Nephron progenitor cell (in vitro differentiated cells): ENCODE measurements around the gene ZDHHC7.

Source experiments
- DNase-seq: peaks from one replicate; pipeline ENCODE4 v3.0.0; 2021
- H3K27ac Mint-ChIP-seq: 2 replicates; pipeline ENCODE4 v1.8.0; 2021; ENCODE audit warnings: mild to moderate bottlenecking, moderate library complexity, mixed read lengths
- H3K27me3 Mint-ChIP-seq: 2 replicates; pipeline ENCODE4 v1.8.0; 2021; ENCODE audit warnings: mild to moderate bottlenecking, low read depth, mixed read lengths; ENCODE audit not compliant: poor library complexity
- H3K36me3 Mint-ChIP-seq: 2 replicates; pipeline ENCODE4 v1.8.0; 2021; ENCODE audit warnings: low read depth, mixed read lengths
- H3K4me1 Mint-ChIP-seq: 2 replicates; pipeline ENCODE4 v1.8.0; 2021; ENCODE audit warnings: mixed read lengths
- H3K4me3 Mint-ChIP-seq: 2 replicates; pipeline ENCODE4 v1.8.0; 2021; ENCODE audit warnings: mild to moderate bottlenecking, moderate library complexity, mixed read lengths
- H3K9me3 Mint-ChIP-seq: 2 replicates; pipeline ENCODE4 v1.8.0; 2021; ENCODE audit warnings: mild to moderate bottlenecking, moderate library complexity, mixed read lengths
- TF ChIP-seq, protein P1 (sequence below): fragments of 200-600 bp; sonication (generic); IDR thresholded peaks from 2 replicates; pipeline ENCODE4 v1.5.0; 2021; ENCODE audit warnings: antibody characterized with exemption

The ZDHHC7 gene

GRCh38 chr16:84925773-84926372 is 85.5 kb downstream of the ZDHHC7 start:
- no peak overlapping the region for H3K4me3 Mint-ChIP-seq
- no peak overlapping the region for H3K27ac Mint-ChIP-seq
- H3K27me3 Mint-ChIP-seq: peaks cover 6% of the 10 kb centered on the region
- no peaks in the 10 kb centered on the region for H3K36me3 Mint-ChIP-seq
- TF ChIP-seq, protein P1, sequence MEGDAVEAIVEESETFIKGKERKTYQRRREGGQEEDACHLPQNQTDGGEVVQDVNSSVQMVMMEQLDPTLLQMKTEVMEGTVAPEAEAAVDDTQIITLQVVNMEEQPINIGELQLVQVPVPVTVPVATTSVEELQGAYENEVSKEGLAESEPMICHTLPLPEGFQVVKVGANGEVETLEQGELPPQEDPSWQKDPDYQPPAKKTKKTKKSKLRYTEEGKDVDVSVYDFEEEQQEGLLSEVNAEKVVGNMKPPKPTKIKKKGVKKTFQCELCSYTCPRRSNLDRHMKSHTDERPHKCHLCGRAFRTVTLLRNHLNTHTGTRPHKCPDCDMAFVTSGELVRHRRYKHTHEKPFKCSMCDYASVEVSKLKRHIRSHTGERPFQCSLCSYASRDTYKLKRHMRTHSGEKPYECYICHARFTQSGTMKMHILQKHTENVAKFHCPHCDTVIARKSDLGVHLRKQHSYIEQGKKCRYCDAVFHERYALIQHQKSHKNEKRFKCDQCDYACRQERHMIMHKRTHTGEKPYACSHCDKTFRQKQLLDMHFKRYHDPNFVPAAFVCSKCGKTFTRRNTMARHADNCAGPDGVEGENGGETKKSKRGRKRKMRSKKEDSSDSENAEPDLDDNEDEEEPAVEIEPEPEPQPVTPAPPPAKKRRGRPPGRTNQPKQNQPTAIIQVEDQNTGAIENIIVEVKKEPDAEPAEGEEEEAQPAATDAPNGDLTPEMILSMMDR: no peak
- H3K9me3 Mint-ChIP-seq: no peaks in the 10 kb centered on the region
- H3K4me1 Mint-ChIP-seq: peaks cover 52% of the 10 kb centered on the region
- DNase-seq: no peak

DNA sequence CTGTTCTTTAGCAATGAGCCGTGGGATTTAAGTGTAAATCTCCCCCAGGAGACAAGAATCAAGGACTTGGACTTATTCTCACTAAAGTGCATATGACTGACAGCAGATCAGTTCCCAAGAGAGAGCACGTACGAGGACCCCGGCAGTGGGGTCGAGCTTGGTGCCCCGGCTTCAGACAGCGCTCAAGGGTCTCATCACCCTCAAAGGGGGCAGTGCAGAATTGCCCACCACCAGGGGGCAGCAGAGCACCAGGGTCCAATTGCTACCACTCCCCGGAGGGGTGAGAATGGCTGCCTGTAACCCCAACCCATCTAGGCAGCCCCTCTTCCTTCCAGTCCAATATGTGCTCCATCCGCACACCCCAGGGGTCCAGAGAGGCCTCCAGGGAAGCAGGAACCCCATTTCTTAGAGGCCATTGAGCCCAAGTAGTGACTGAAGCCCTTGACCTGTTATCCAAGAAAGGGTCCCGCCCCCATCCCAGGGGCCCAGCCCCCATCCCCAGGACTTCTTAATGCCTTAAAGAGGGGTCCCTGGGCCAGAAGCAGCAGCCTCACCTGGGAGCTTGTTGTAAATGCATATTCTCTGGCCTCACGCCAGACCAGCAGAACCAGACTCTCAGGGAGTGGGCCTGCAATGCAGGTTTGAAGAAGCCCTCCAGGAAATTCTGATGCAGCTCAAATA is 86.1 kb downstream of the ZDHHC7 start:
- peaks cover 58% of the 10 kb centered on the region for H3K4me1 Mint-ChIP-seq
- H3K4me3 Mint-ChIP-seq: no peak overlapping the region
- H3K27ac Mint-ChIP-seq: peak overlapping the region; percentile 91
- TF ChIP-seq, protein P1: peak; percentile 57
- H3K27me3 Mint-ChIP-seq: peaks cover 6% of the 10 kb centered on the region
- H3K36me3 Mint-ChIP-seq: no peaks in the 10 kb centered on the region
- peak; percentile 54 for DNase-seq
- H3K9me3 Mint-ChIP-seq: no peaks in the 10 kb centered on the region

GRCh38 chr16:84924331-84925091 is 86.8 kb downstream of the ZDHHC7 start:
- Mint-ChIP-seq H3K4me3 (peak overlapping the region; percentile 15), H3K27me3 (peaks cover 6% of the 10 kb centered on the region), H3K27ac (peak overlapping the region; percentile 91), H3K36me3 (no peaks in the 10 kb centered on the region), H3K9me3 (no peaks in the 10 kb centered on the region), H3K4me1 (peaks cover 61% of the 10 kb centered on the region)
- TF ChIP-seq, protein P1: no peak
- DNase-seq: peak; percentile 41
